Spleen (tissue), 11 donors: ENCODE results near the gene FBLN7. TPM values are rescaled to one million over a fixed set of nuclear protein-coding genes. Genes with fewer than 3 reads are reported as not detected.

Experiments used
- DNase-seq: peaks from one replicate; pipeline ENCODE4 v3.0.0-alpha.2; 2020
- H3K27ac ChIP-seq, 8 donors: fragments of 200-600 bp; sonication (generic) in 7 of 8; 1 replicate in 4 of 8; 2 replicates in 4 of 8; pipeline versions ENCODE4 v1.5.0 to v1.8.0; 2016 to 2021; ENCODE audit warnings: inconsistent platforms in 4 of 8, mild to moderate bottlenecking in 4 of 8, moderate library complexity in 1 of 8
- H3K27me3 ChIP-seq, 7 donors: fragments of 200-600 bp; sonication (generic) in 6 of 7; replicated peaks in 1 of 7; 1 replicate in 4 of 7; 2 replicates in 3 of 7; pipeline versions ENCODE4 v1.5.0 to v1.8.0; 2016 to 2021; ENCODE audit warnings: inconsistent platforms in 3 of 7, mild to moderate bottlenecking in 1 of 7
- H3K36me3 ChIP-seq, 6 donors: fragments of 200-600 bp; sonication (generic) in 5 of 6; 1 replicate in 4 of 6; 2 replicates in 2 of 6; pipeline versions ENCODE4 v1.5.0 to v1.8.0; 2016 to 2021; ENCODE audit warnings: inconsistent platforms in 2 of 6
- H3K4me1 ChIP-seq, 6 donors: fragments of 200-600 bp; sonication (generic) in 5 of 6; 1 replicate in 3 of 6; 2 replicates in 3 of 6; pipeline versions ENCODE4 v1.5.0 to v1.8.0; 2016 to 2021; ENCODE audit warnings: inconsistent platforms in 3 of 6
- H3K4me3 ChIP-seq, 8 donors: fragments of 200-600 bp; sonication (generic) in 7 of 8; 1 replicate in 4 of 8; 2 replicates in 4 of 8; pipeline versions ENCODE4 v1.5.0 to v1.8.0; 2016 to 2021; ENCODE audit warnings: inconsistent platforms in 4 of 8, mild to moderate bottlenecking in 4 of 8, moderate library complexity in 2 of 8
- H3K9me3 ChIP-seq, 8 donors: fragments of 200-600 bp; sonication (generic) in 7 of 8; 1 replicate in 4 of 8; 2 replicates in 4 of 8; pipeline versions ENCODE4 v1.5.0 to v1.8.0; 2016 to 2021; ENCODE audit warnings: inconsistent platforms in 4 of 8
- CTCF ChIP-seq, 11 experiments: fragments of 200-600 bp in 7 of 11; fragments of 450-650 bp in 4 of 11; sonication (generic) in 4 of 11; IDR thresholded peaks in 8 of 11; conservative IDR thresholded peaks in 3 of 11; 1 replicate in 7 of 11; 2 replicates in 4 of 11; pipeline versions ENCODE4 v1.4.0 to v1.8.0; 2016 to 2021; ENCODE audit warnings: antibody characterized with exemption in 11 of 11, inconsistent platforms in 4 of 11, mild to moderate bottlenecking in 1 of 11
- POLR2A ChIP-seq, 3 donors: fragments of 450-650 bp; IDR thresholded peaks; one replicate each; pipeline ENCODE4 v1.5.1; 2017; ENCODE audit warnings: antibody characterized with exemption in 3 of 3, mild to moderate bottlenecking in 1 of 3
- POLR2AphosphoS5 ChIP-seq, 3 donors: sonication (generic); formaldehyde crosslinking; IDR thresholded peaks; one replicate each; pipeline ENCODE4 v1.5.1; 2017; ENCODE audit warnings: antibody characterized with exemption in 3 of 3
- WGBS, 5 donors: extraction: QIAGEN DNeasy Blood & Tissue Kit in 3 of 5; methylation state at CpG; one replicate each; pipeline versions ENCODE4 v1.1.5 to v1.1.7; 2013 to 2018; 5-methylcytosine and 5-hydroxymethylcytosine counted together
- intact Hi-C: fragments of 100-400 bp; cut with DNase I; formaldehyde crosslinking; loops from one replicate; pipeline ENCODE4 v1.15.0; 2023; ENCODE audit warnings: low total_unique reads
- polyA plus RNA-seq, 3 donors: library from polyadenylated mRNA; stranded (reverse); fragments of 200-250 nt; gene quantifications; one replicate each; pipeline ENCODE4 v1.2.1, GENCODE V29; 2013
- total RNA-seq, 7 donors: library from RNA; depleted of rRNA in 3 of 7; stranded (reverse); fragments of >200 nt in 3 of 7; fragmentation: NEBNext Ultra II Directional in 4 of 7; extraction: Animal tissue kit (Norgen Biotek cat#: 25700) in 4 of 7; gene quantifications; one replicate each; pipeline versions ENCODE4 v1.1.0 to v1.2.1, GENCODE V29; 2016 to 2021
- donor health status: healthy with polysubstance abuse.
- donor health status: DM: no; HTN: no; CAD: no; lungs with moderate emphysema.
- donor health status: DM: no; HTN: no; CAD: no.
- donor health status: Bipolar disorder and iron deficiency.
- donor health status: healthy.
- donor health status: DM: no; HTN: no; CAD: no.
- donor health status: DM: yes; HTN: yes; CAD: no.

Gene FBLN7
- total and polyA plus RNA-seq, 10 donors = 1.5 to 14.5 (median 7.8) TPM

DNA sequence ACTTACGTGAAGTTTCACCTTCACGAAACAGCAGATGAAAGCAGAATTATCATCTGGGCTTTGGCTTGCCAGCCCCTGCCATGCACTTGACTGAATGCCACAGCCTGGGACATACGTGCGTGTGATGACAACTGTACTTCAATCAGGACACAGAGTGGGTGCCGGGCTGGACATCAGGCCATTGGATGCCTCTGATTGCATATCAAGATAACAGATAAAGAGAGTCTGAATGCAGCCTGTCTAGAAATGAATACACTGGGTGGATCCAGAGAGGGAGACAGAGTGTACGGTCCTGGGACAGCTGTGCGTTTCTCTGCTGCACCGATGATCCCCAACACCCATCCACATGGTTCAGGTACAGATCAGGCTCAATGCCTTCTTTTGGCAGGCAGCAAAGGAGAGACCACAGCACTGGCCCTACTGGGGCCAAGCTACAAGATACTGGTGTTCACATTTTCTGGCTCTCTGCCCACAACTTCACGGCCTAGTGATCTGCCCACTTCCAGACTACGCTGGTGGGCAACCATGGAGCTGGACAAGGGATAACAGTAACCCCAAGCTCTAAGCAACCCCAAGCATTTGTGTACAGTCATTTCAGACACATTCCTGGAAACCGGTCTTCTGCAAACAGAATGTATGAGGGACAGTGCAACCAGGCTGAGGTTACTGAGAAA lies 35.6 kb downstream of the FBLN7 start:
- no peaks in the 10 kb centered on the region for H3K9me3 ChIP-seq
- no peak overlapping the region for H3K4me3 ChIP-seq
- intact Hi-C loops = no loop called here
- 89 to 93% (median 91%) methylated on average over 11 of the region's 11 CpGs for WGBS, 5 donors
- H3K27me3 ChIP-seq = peaks cover 0 to 9% (median 0%) of the 10 kb centered on the region in 7 donors
- no peak overlapping the region for H3K27ac ChIP-seq
- H3K36me3 ChIP-seq = no peaks in the 10 kb centered on the region
- TF ChIP-seq CTCF (IDR thresholded peaks at IDR 0.05 in 8 of 11, conservative IDR thresholded peaks at IDR 0.05 in 3 of 11) = no peak
- TF ChIP-seq POLR2AphosphoS5 (IDR thresholded peaks at IDR 0.05) = no peak
- no peak for TF ChIP-seq POLR2A (IDR thresholded peaks at IDR 0.05)
- no peaks in the 10 kb centered on the region for H3K4me1 ChIP-seq
- no peak for DNase-seq

DNA sequence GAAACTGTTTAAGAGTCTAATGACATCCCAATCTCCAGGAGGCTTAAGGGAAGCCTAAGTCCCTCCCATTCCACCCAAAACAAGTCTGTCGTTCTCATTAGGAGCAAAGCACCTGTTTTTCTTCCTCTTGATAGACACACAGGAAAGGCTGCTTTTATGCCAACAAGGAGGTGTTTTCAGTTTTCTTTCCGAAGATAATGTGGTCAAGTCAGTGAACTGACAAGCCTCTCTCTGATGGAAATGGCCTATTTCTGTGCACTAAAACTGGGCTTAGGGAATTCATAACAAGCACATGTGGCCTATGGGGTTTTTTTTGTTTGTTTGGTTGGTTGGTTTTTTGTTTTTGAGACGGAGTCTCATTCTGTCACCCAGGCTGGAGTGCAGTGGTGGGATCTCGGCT lies 36.2 kb downstream of the FBLN7 start:
- H3K36me3 ChIP-seq = no peaks in the 10 kb centered on the region
- H3K4me3 ChIP-seq = no peak overlapping the region
- DNase-seq = no peak
- H3K9me3 ChIP-seq = no peaks in the 10 kb centered on the region
- 77 to 82% (median 79%) methylated on average over 4 of the region's 4 CpGs for WGBS, 5 donors
- no peaks in the 10 kb centered on the region for H3K4me1 ChIP-seq
- H3K27me3 ChIP-seq = peaks cover 0 to 9% (median 0%) of the 10 kb centered on the region in 7 donors
- no peak overlapping the region for H3K27ac ChIP-seq
- TF ChIP-seq CTCF (IDR thresholded peaks at IDR 0.05 in 8 of 11, conservative IDR thresholded peaks at IDR 0.05 in 3 of 11) (no peak), POLR2AphosphoS5 (IDR thresholded peaks at IDR 0.05) (no peak), POLR2A (IDR thresholded peaks at IDR 0.05) (no peak)
- intact Hi-C loops = no loop called here

DNA sequence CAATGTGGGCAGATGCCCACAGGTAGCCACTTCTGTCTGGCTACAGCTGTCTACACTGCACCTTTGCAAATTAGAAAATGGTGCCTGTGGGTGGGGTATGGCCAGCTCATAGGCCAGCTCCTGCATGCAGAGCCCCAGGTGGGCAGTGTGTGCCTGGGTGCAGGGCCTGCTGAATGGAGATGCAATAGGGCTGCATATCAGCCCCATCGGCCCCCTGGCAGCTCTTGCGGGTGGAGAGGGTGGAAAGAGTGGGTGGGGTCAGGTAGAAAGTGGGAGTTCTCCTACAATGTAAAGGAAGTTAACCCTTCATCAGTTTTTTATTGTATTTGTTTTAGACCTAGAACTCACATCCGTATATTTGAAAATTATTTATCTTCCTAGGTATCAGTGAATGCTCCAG lies 37.1 kb downstream of the FBLN7 start:
- Histone ChIP-seq H3K9me3 (no peaks in the 10 kb centered on the region), H3K4me1 (no peaks in the 10 kb centered on the region), H3K27ac (no peak overlapping the region), H3K27me3 (peaks cover 0 to 13% (median 0%) of the 10 kb centered on the region in 7 donors), H3K36me3 (no peaks in the 10 kb centered on the region), H3K4me3 (no peak overlapping the region)
- no peak for DNase-seq
- intact Hi-C loops = no loop called here
- WGBS, 5 donors = 83 to 97% (median 87%) methylated on average over 3 of the region's 3 CpGs
- TF ChIP-seq POLR2AphosphoS5 (IDR thresholded peaks at IDR 0.05) (no peak), POLR2A (IDR thresholded peaks at IDR 0.05) (no peak), CTCF (IDR thresholded peaks at IDR 0.05 in 8 of 11, conservative IDR thresholded peaks at IDR 0.05 in 3 of 11) (no peak)

GRCh38 chr2:112175958-112176573 lies 37.9 kb downstream of the FBLN7 start:
- intact Hi-C loops = no loop called here
- 92 to 97% (median 95%) methylated on average over 7 of the region's 7 CpGs for WGBS, 5 donors
- TF ChIP-seq CTCF (IDR thresholded peaks at IDR 0.05 in 8 of 11, conservative IDR thresholded peaks at IDR 0.05 in 3 of 11) (no peak), POLR2A (IDR thresholded peaks at IDR 0.05) (no peak), POLR2AphosphoS5 (IDR thresholded peaks at IDR 0.05) (no peak)
- H3K27ac ChIP-seq = no peak overlapping the region
- H3K4me1 ChIP-seq = no peaks in the 10 kb centered on the region
- H3K4me3 ChIP-seq = no peak overlapping the region
- H3K27me3 ChIP-seq = peaks cover 0 to 20% (median under 1%) of the 10 kb centered on the region in 7 donors
- H3K36me3 ChIP-seq = no peaks in the 10 kb centered on the region
- no peak for DNase-seq
- peaks cover 0 to 6% (median 0%) of the 10 kb centered on the region in 8 donors for H3K9me3 ChIP-seq
